GM08714 (cell line): ENCODE data around the gene DNM3.

Experiments
- H3K4me3 ChIP-seq: fragments of 200-500 bp; sonication (Bioruptor generic); 2 replicates; pipeline ENCODE4 v1.5.1; 2014; ENCODE audit warnings: mild to moderate bottlenecking, low read length, inconsistent platforms
- ZNF274 ChIP-seq: IDR thresholded peaks from 2 replicates; pipeline ENCODE4 v1.6.1; 2012; ENCODE audit warnings: mild to moderate bottlenecking, low read depth, low read length

The DNM3 gene

GRCh38 chr1:172324086-172324485 lies 482.8 kb downstream of the DNM3 start:
- no peak for TF ChIP-seq ZNF274
- H3K4me3 ChIP-seq: no peak overlapping the region

GRCh38 chr1:172324761-172325160 lies 483.5 kb downstream of the DNM3 start:
- TF ChIP-seq ZNF274: no peak

GRCh38 chr1:172325531-172325930 lies 484.2 kb downstream of the DNM3 start:
- no peak for TF ChIP-seq ZNF274
- no peak overlapping the region for H3K4me3 ChIP-seq

More at GRCh38 chr1:172324761-172325160, 483.5 kb downstream of the DNM3 start:
- no peak overlapping the region for H3K4me3 ChIP-seq

- TF ChIP-seq ZNF274: no peak
Observed at GRCh38 chr1:172326136-172326535, 484.8 kb downstream of the DNM3 start.

GRCh38 chr1:172328266-172328665 lies 487.0 kb downstream of the DNM3 start:
- TF ChIP-seq ZNF274: no peak
- no peak overlapping the region for H3K4me3 ChIP-seq

More at GRCh38 chr1:172326136-172326535, 484.8 kb downstream of the DNM3 start:
- no peak overlapping the region for H3K4me3 ChIP-seq

- TF ChIP-seq ZNF274: no peak
- H3K4me3 ChIP-seq: no peak overlapping the region
Observed at GRCh38 chr1:172332230-172332629, 490.9 kb downstream of the DNM3 start.

- TF ChIP-seq ZNF274: no peak
- no peak overlapping the region for H3K4me3 ChIP-seq
Observed at GRCh38 chr1:172335377-172335776, 494.1 kb downstream of the DNM3 start.

- TF ChIP-seq ZNF274: no peak
- H3K4me3 ChIP-seq: peak overlapping the region; percentile 36; the same call in 1 of the 2 replicates
Observed at GRCh38 chr1:172338295-172338735, 497.0 kb downstream of the DNM3 start.

- TF ChIP-seq ZNF274: no peak
- no peak overlapping the region for H3K4me3 ChIP-seq
Observed at GRCh38 chr1:172339842-172340241, 498.5 kb downstream of the DNM3 start.

GRCh38 chr1:172340520-172340919 lies 499.2 kb downstream of the DNM3 start:
- TF ChIP-seq ZNF274: no peak
- H3K4me3 ChIP-seq: no peak overlapping the region

- H3K4me3 ChIP-seq: no peak overlapping the region
- TF ChIP-seq ZNF274: no peak
Observed at GRCh38 chr1:172341697-172342096, 500.4 kb downstream of the DNM3 start.

- TF ChIP-seq ZNF274: no peak
Observed at GRCh38 chr1:172342584-172343239, 501.4 kb downstream of the DNM3 start.

GRCh38 chr1:172343240-172344160 lies 502.2 kb downstream of the DNM3 start:
- H3K4me3 ChIP-seq: no peak overlapping the region
- TF ChIP-seq ZNF274: no peak

More at GRCh38 chr1:172342584-172343239, 501.4 kb downstream of the DNM3 start:
- no peak overlapping the region for H3K4me3 ChIP-seq

- no peak for TF ChIP-seq ZNF274
Observed at GRCh38 chr1:172344444-172344843, 503.1 kb downstream of the DNM3 start.

GRCh38 chr1:172345077-172345476 lies 503.8 kb downstream of the DNM3 start:
- H3K4me3 ChIP-seq: no peak overlapping the region
- TF ChIP-seq ZNF274: no peak

More at GRCh38 chr1:172344444-172344843, 503.1 kb downstream of the DNM3 start:
- H3K4me3 ChIP-seq: no peak overlapping the region

GRCh38 chr1:172347416-172347815 lies 506.1 kb downstream of the DNM3 start:
- no peak for TF ChIP-seq ZNF274
- no peak overlapping the region for H3K4me3 ChIP-seq
